HG02759 (cell line): ENCODE results near the gene RND2.

Experiments used
- ATAC-seq: cut with Tn5 transposase; IDR thresholded peaks from one replicate; pipeline ENCODE4 v1.9.1; 2021; ENCODE audit warnings: mild to moderate bottlenecking, moderate library complexity; ENCODE audit not compliant: unreplicated experiment

The RND2 gene

GRCh38 chr17:43069368-43069898, 44.4 kb downstream of the RND2 start:
- ATAC-seq, result no peak

- ATAC-seq, result no peak
Observed at GRCh38 chr17:43070257-43070656, 45.2 kb downstream of the RND2 start.

DNA sequence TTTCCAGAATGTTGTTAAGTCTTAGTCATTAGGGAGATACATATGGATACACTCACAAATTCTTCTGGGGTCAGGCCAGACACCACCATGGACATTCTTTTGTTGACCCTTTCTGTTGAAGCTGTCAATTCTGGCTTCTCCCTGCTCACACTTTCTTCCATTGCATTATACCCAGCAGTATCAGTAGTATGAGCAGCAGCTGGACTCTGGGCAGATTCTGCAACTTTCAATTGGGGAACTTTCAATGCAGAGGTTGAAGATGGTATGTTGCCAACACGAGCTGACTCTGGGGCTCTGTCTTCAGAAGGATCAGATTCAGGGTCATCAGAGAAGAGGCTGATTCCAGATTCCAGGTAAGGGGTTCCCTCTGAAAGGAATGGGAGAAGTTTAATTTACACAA, 45.8 kb downstream of the RND2 start:
- no peak for ATAC-seq

DNA sequence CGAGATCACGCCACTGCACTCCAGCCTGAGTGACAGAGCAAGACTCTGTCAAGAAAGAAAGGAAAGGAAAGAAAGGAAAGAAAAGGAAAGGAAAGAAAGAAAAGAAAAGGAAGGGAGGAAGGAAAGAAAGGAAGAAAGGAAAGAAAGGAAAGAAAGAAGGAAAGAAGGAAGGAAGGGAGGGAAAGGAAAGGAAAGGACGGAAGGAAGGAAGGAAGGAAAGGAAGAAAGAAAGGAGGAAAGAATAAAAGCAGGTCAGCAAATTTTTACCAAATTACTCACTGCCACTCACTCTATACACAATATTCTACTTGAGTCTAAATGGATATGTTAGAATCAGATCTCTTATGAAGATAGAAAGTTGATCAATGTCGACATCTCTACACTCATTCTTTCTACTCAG, 49.8 kb downstream of the RND2 start:
- no peak for ATAC-seq

DNA sequence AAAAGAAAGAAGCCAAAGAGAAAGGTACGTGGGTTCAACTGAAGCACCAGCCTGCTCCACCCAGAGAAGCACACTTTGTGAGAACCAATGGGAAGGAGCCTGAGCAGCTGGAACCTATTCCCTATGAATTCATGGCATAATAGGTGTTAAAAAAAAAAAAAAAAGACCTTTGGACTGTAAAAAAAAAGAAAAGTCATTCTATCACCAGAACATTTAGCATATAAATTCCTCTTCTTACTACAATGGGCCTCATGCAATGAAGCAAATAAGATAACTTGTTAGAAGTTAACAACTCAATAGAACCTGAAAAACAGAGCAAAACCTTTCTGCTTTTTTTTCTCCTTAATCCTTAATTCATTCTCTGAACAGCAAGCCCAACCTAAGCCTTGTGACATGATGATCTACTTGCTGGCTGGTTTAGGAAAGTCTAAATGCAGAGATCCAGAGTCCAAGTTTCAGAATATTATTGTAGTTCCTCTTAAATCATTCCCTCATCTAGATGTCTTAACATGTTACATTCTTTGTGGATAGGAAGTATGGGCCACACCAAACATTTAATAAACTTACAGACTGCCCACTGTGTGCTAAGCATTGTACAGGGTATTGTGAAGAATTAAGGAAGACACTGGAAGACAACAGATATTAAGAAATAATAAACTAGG, 54.7 kb downstream of the RND2 start:
- ATAC-seq, result no peak
